ENCODE data around the gene NEDD4L. TPM values are rescaled to one million over a fixed set of nuclear protein-coding genes. Genes with fewer than 3 reads are reported as not detected.

Gene NEDD4L
- total RNA-seq, 1 donor from 2014 or later: 41.4 TPM

DNA sequence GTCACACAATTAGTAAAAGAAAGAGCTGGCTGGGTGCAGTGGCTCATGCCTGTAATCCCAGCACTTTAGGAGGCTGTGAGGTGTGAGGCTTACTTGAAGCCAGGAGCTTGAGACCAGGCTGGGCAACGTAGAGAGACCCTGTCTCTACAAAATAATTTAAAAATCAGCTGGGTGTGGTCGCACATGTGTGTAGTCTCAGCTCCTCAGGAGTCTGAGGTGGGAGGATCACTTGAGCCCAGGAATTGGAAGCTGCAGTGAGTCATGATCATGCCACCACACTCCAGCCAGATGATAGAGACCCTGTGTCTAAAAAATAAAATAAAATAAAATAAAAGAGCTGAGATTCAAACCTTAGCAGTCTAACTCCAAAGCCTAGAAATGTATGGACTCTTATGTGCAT, 39.0 kb upstream of the NEDD4L start:
- Mint-ChIP-seq H3K4me3 (no peak overlapping the region), H3K36me3 (ENCODE audit: low read depth) (no peaks in the 10 kb centered on the region), H3K4me1 (peaks cover 3% of the 10 kb centered on the region), H3K27ac (ENCODE audit: unreplicated experiment) (no peak overlapping the region), H3K27me3 (ENCODE audit: low read depth) (no peaks in the 10 kb centered on the region), H3K9me3 (no peaks in the 10 kb centered on the region)
- TF ChIP-seq, protein P1, sequence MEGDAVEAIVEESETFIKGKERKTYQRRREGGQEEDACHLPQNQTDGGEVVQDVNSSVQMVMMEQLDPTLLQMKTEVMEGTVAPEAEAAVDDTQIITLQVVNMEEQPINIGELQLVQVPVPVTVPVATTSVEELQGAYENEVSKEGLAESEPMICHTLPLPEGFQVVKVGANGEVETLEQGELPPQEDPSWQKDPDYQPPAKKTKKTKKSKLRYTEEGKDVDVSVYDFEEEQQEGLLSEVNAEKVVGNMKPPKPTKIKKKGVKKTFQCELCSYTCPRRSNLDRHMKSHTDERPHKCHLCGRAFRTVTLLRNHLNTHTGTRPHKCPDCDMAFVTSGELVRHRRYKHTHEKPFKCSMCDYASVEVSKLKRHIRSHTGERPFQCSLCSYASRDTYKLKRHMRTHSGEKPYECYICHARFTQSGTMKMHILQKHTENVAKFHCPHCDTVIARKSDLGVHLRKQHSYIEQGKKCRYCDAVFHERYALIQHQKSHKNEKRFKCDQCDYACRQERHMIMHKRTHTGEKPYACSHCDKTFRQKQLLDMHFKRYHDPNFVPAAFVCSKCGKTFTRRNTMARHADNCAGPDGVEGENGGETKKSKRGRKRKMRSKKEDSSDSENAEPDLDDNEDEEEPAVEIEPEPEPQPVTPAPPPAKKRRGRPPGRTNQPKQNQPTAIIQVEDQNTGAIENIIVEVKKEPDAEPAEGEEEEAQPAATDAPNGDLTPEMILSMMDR (conservative IDR thresholded peaks at IDR 0.05): no peak
- no peak for DNase-seq (ENCODE audit: low read depth, low spot score)

DNA sequence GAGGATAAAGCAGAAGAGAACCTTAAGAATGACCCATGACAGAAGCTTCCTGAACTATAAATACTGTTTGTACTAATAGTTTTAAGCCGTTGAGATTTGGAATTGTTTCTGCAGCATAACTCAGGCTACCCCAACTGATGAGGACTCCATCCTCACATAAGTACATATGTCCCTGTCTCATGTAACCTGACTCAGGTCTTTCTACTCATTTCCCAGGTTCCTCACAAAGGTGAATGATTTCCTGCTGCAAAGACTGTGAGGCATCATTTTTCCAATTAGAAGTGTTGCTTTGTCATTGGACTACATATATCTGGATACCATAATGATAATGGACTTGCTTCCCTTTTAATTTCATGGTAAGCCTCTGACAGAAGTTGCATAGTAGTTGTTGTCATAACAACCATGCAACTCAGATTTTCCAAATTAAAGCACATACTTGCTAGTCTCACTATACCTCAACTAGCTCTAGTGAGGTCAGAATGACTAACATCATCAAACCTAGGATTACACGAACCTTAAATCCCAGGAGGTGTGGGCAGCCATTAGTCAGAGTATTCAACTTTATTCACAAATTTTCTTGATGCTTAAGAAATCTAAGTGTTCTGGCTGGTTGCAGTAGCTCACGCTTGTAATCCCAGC, 38.0 kb upstream of the NEDD4L start:
- Mint-ChIP-seq H3K27me3 (ENCODE audit: low read depth) (no peaks in the 10 kb centered on the region), H3K9me3 (no peaks in the 10 kb centered on the region), H3K27ac (ENCODE audit: unreplicated experiment) (no peak overlapping the region), H3K4me1 (peaks cover 3% of the 10 kb centered on the region), H3K36me3 (ENCODE audit: low read depth) (no peaks in the 10 kb centered on the region), H3K4me3 (no peak overlapping the region)
- TF ChIP-seq, protein P1 (conservative IDR thresholded peaks at IDR 0.05): no peak
- DNase-seq (ENCODE audit: low read depth, low spot score): no peak

DNA sequence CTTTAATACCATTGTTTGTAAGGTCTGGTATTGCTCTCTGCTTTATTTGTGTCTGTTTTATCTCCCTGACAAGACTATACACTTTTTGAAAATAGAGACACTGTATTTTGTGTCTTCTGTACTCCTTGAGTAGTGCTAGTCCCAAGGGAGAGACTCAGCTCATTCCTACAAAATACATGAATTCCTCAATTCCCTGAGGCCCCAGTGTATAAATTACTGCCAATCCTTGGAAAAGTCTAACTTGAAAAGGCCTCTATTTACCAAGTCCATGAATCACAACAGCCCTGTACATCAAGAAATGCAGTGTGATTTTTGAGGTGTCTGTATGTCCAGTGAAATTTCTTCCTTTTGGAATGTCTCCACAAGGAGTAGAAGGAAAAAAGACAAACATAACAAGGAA, 34.9 kb upstream of the NEDD4L start:
- H3K27ac Mint-ChIP-seq (ENCODE audit: unreplicated experiment): no peak overlapping the region
- no peaks in the 10 kb centered on the region for H3K9me3 Mint-ChIP-seq
- TF ChIP-seq, protein P1 (conservative IDR thresholded peaks at IDR 0.05): no peak
- no peaks in the 10 kb centered on the region for H3K27me3 Mint-ChIP-seq (ENCODE audit: low read depth)
- H3K4me3 Mint-ChIP-seq: no peak overlapping the region
- DNase-seq (ENCODE audit: low read depth, low spot score): no peak
- no peaks in the 10 kb centered on the region for H3K36me3 Mint-ChIP-seq (ENCODE audit: low read depth)
- no peaks in the 10 kb centered on the region for H3K4me1 Mint-ChIP-seq

DNA sequence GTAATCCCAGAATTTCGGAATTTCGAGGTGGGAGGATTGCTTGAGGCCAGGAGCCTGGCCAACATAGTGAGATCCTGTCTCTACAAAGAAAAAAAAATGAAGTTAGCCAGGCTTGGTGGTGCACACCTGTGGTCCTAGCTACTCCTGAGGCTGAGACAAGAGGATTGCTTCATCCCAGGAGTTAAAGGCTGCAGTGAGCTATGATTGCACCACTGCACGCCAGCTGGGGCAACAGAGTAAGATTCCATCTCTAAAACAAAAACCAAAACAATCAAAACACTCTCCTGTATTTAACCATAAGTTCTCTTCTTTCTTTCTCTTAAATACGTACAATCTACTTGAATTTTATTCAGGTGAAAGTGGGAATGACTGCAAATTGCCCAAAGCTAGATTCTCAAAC, 33.8 kb upstream of the NEDD4L start:
- Mint-ChIP-seq H3K36me3 (ENCODE audit: low read depth) (no peaks in the 10 kb centered on the region), H3K4me3 (no peak overlapping the region)
- no peak for DNase-seq (ENCODE audit: low read depth, low spot score)

DNA sequence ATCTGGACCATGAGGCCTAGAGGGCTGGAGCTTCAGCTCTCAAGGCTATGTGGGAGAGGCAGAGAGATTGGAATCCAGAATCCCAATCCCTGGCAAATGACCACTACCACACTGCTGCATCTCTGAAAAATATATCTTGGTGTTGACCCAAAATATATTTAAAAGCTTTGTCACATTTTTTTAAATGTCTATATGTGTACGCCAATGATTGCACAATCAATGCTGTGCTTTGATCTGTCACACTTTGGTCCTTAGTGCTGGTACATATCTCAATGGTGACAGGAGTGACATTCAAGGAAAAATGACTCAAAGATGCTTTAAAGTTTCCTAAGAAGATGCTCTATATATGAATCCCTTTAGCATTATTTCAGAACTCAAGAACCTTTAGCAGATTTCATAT, 31.7 kb upstream of the NEDD4L start:
- peaks cover 6% of the 10 kb centered on the region for H3K36me3 Mint-ChIP-seq (ENCODE audit: low read depth)
- peaks cover 13% of the 10 kb centered on the region for H3K9me3 Mint-ChIP-seq
- H3K27me3 Mint-ChIP-seq (ENCODE audit: low read depth): no peaks in the 10 kb centered on the region
- no peak overlapping the region for H3K4me3 Mint-ChIP-seq
- TF ChIP-seq, protein P1 (conservative IDR thresholded peaks at IDR 0.05): no peak
- no peaks in the 10 kb centered on the region for H3K4me1 Mint-ChIP-seq
- DNase-seq (ENCODE audit: low read depth, low spot score): no peak
- no peak overlapping the region for H3K27ac Mint-ChIP-seq (ENCODE audit: unreplicated experiment)

More for the DNA sequence above, 33.8 kb upstream of the NEDD4L start:
- Mint-ChIP-seq H3K4me1 (no peaks in the 10 kb centered on the region), H3K9me3 (peaks cover 1% of the 10 kb centered on the region), H3K27ac (ENCODE audit: unreplicated experiment) (no peak overlapping the region), H3K27me3 (ENCODE audit: low read depth) (no peaks in the 10 kb centered on the region)
- TF ChIP-seq, protein P1 (conservative IDR thresholded peaks at IDR 0.05): no peak
